B cell (primary cell): Measurements from ENCODE around the gene GABPB1. TPM values are rescaled to one million over a fixed set of nuclear protein-coding genes. Genes with fewer than 3 reads are reported as not detected.
A peak's percentile ranks its signal among the peaks of the same experiment; 100 is the strongest.

ENCODE experiments used
- ATAC-seq: fragments of 200-7000 bp; cut with Tn5 transposase; one replicate; pipeline ENCODE4 v1.10.0; 2021; ENCODE audit warnings: low read depth, mild to moderate bottlenecking, moderate number of reproducible peaks, moderate library complexity
- CTCF ChIA-PET: fragments of 350-600 bp; sonication (Branson Sonifier 250); formaldehyde crosslinking; loops from one replicate; lab custom pipeline; 2021; ENCODE audit warnings: antibody characterized with exemption, inconsistent platforms; lab: Charles Lee
- POLR2A ChIA-PET: fragments of 350-600 bp; sonication (Branson Sonifier 250); formaldehyde crosslinking; loops from one replicate; lab custom pipeline; 2021; ENCODE audit warnings: antibody characterized with exemption; lab: Charles Lee
- DNase-seq: peaks from one replicate; pipeline ENCODE4 v3.0.0; 2013
- H2AFZ ChIP-seq: 2 replicates; pipeline ENCODE4 v1.6.1; 2012; ENCODE audit warnings: mild to moderate bottlenecking, low read depth, low read length; ENCODE audit not compliant: insufficient read depth, poor library complexity, severe bottlenecking
- H3K27ac ChIP-seq, 2 donors: 1 replicate in 1 of 2; 2 replicates in 1 of 2; pipeline ENCODE4 v1.5.1; 2012 to 2013; ENCODE audit warnings: low read length in 2 of 2, mild to moderate bottlenecking in 2 of 2, moderate library complexity in 1 of 2
- H3K27me3 ChIP-seq, 4 experiments: fragments of 200-600 bp in 1 of 4; sonication (generic) in 1 of 4; replicated peaks in 1 of 4; 1 replicate in 2 of 4; 2 replicates in 2 of 4; pipeline versions ENCODE4 v1.6.1 to v1.7.0; 2013 to 2016; ENCODE audit warnings: low read length in 3 of 4, mild to moderate bottlenecking in 2 of 4, mixed read lengths in 1 of 4, moderate library complexity in 1 of 4; ENCODE audit not compliant: insufficient read depth in 4 of 4, control insufficient read depth in 3 of 4; ENCODE audit errors: control extremely low read depth in 1 of 4
- H3K36me3 ChIP-seq, 2 experiments: replicated peaks in 1 of 2; 1 replicate in 1 of 2; 2 replicates in 1 of 2; pipeline versions ENCODE4 v1.6.1 to v1.7.1; 2013; ENCODE audit warnings: low read length in 1 of 2; ENCODE audit not compliant: insufficient read depth in 2 of 2, control insufficient read depth in 1 of 2; ENCODE audit errors: control extremely low read depth in 1 of 2, extremely low read depth in 1 of 2
- H3K4me1 ChIP-seq, 2 donors: fragments of 200-600 bp in 1 of 2; sonication (generic) in 1 of 2; 1 replicate in 1 of 2; 2 replicates in 1 of 2; pipeline versions ENCODE4 v1.5.1 to v1.6.1; 2013 to 2017; ENCODE audit warnings: low read length in 2 of 2; ENCODE audit not compliant: control insufficient read depth in 2 of 2, insufficient read depth in 2 of 2
- H3K4me2 ChIP-seq: replicated peaks from 2 replicates; pipeline ENCODE3; 2012; ENCODE audit warnings: mild to moderate bottlenecking, low read depth, low read length; ENCODE audit not compliant: poor library complexity, severe bottlenecking
- H3K4me3 ChIP-seq, 5 experiments: fragments of 200-600 bp in 1 of 5; sonication (generic) in 1 of 5; 1 replicate in 3 of 5; 2 replicates in 2 of 5; pipeline versions ENCODE4 v1.5.1 to v1.7.0; 2011 to 2016; ENCODE audit warnings: low read length in 4 of 5, mild to moderate bottlenecking in 4 of 5, low read depth in 2 of 5, control low read depth in 1 of 5, moderate library complexity in 1 of 5; ENCODE audit not compliant: insufficient read depth in 1 of 5; ENCODE audit errors: control extremely low read depth in 1 of 5, extremely low read depth in 1 of 5
- H3K79me2 ChIP-seq: fragments of 200-600 bp; sonication (generic); one replicate; pipeline ENCODE4 v1.6.0; 2016; ENCODE audit warnings: low read length; ENCODE audit not compliant: control insufficient read depth, insufficient read depth
- H3K9ac ChIP-seq: fragments of 200-600 bp; sonication (generic); 2 replicates; pipeline ENCODE4 v1.6.1; 2017; ENCODE audit warnings: mild to moderate bottlenecking, low read length, moderate library complexity
- H3K9me3 ChIP-seq, 3 donors: one replicate each; pipeline versions ENCODE4 v1.6.1 to v1.7.1; 2013; ENCODE audit warnings: low read length in 2 of 3; ENCODE audit not compliant: control insufficient read depth in 2 of 3, insufficient read depth in 1 of 3; ENCODE audit errors: control extremely low read depth in 1 of 3
- H4K20me1 ChIP-seq: 2 replicates; pipeline ENCODE4 v1.6.0; 2012; ENCODE audit warnings: mild to moderate bottlenecking, low read length; ENCODE audit not compliant: insufficient read depth, control insufficient read depth, poor library complexity, severe bottlenecking
- H3K27ac Mint-ChIP-seq: one replicate; pipeline ENCODE4 v1.8.0; 2021; ENCODE audit warnings: mixed read lengths
- H3K27me3 Mint-ChIP-seq: one replicate; pipeline ENCODE4 v1.8.0; 2021; ENCODE audit warnings: mixed read lengths
- H3K4me1 Mint-ChIP-seq: one replicate; pipeline ENCODE4 v1.8.0; 2021; ENCODE audit warnings: mixed read lengths
- H3K4me3 Mint-ChIP-seq: one replicate; pipeline ENCODE4 v1.8.0; 2021; ENCODE audit warnings: mixed read lengths
- H3K9me3 Mint-ChIP-seq: one replicate; pipeline ENCODE4 v1.8.0; 2022; ENCODE audit warnings: mixed read lengths; ENCODE audit not compliant: insufficient read depth
- CTCF ChIP-seq: fragments of 200-600 bp; IDR thresholded peaks from one replicate; pipeline ENCODE4 v1.8.0; 2022; ENCODE audit warnings: antibody characterized with exemption, mild to moderate bottlenecking
- EZH2 ChIP-seq: IDR thresholded peaks from 2 replicates; pipeline ENCODE4 v1.6.1; 2012; ENCODE audit warnings: borderline replicate concordance, low read depth, mild to moderate bottlenecking, moderate library complexity, low read length; ENCODE audit not compliant: insufficient read depth, poor library complexity, severe bottlenecking
- WGBS: methylation state at CpG from one replicate; pipeline ENCODE4 v1.1.5; 2013; ENCODE audit warnings: missing lambda C conversion rate; ENCODE audit not compliant: insufficient coverage; 5-methylcytosine and 5-hydroxymethylcytosine counted together
- intact Hi-C: fragments of 100-400 bp; cut with micrococcal nuclease; formaldehyde crosslinking; loops from one replicate; pipeline ENCODE4 v1.10.0; 2022
- polyA plus RNA-seq: library from polyadenylated mRNA; depleted of rRNA; stranded (reverse); fragments of >200 nt; gene quantifications from 2 replicates; pipeline ENCODE4 v1.2.3, GENCODE V29; 2012
- total RNA-seq, 2 donors: library from RNA; stranded (reverse); fragments of 120-200 nt in 1 of 2; gene quantifications; 1 replicate in 1 of 2; 2 replicates in 1 of 2; pipeline versions ENCODE4 v1.2.3 to v1.2.4, GENCODE V29; 2013 to 2022

The GABPB1 gene
- total and polyA plus RNA-seq, 2 donors (not counting 1 experiment from before 2014, with no cell fraction given): 24.1 to 37.1 TPM

GRCh38 chr15:50358845-50359244 lies 3.8 kb upstream of the GABPB1 start:
- no peak overlapping the region for H2AFZ ChIP-seq
- Mint-ChIP-seq H3K27me3 (no peaks in the 10 kb centered on the region), H3K4me3 (no peak overlapping the region), H3K4me1 (peaks cover 39% of the 10 kb centered on the region), H3K9me3 (no peaks in the 10 kb centered on the region), H3K27ac (no peak overlapping the region)
- intact Hi-C loops: loop anchor here (10.0 kb wide), 2 partner anchors 406 to 1314 kb away; partner anchors contain the start of genes SECISBP2L and SPPL2A
- H3K9me3 ChIP-seq: no peaks in the 10 kb centered on the region
- ChIA-PET CTCF (interaction anchor here (0.6 to 1.3 kb wide), 5 partner anchors 10 to 1480 kb away, joined by 3 to 4 read pairs (median 3); no protein-coding TSS in a partner anchor), POLR2A (interaction anchor here (0.6 to 0.7 kb wide), 2 partner anchors 18 to 1365 kb away, joined by 6 to 10 read pairs; no protein-coding TSS in a partner anchor)
- H3K4me1 ChIP-seq: peaks cover 21 to 24% of the 10 kb centered on the region in 2 donors
- DNase-seq: peak; percentile 40
- H3K27me3 ChIP-seq: no peaks in the 10 kb centered on the region
- H3K27ac ChIP-seq: peak overlapping the region in 1 of 2 donors; percentile 56
- TF ChIP-seq EZH2 (no peak), CTCF (peak; percentile 40)
- peak overlapping the region; percentile 16 for H3K4me2 ChIP-seq
- ATAC-seq: no peak
- H3K79me2 ChIP-seq: peaks cover 72% of the 10 kb centered on the region
- no peaks in the 10 kb centered on the region for H4K20me1 ChIP-seq
- no peak overlapping the region for H3K4me3 ChIP-seq
- H3K9ac ChIP-seq: no peak overlapping the region
- peaks cover 0 to 27% of the 10 kb centered on the region in 2 experiments for H3K36me3 ChIP-seq
- no CpG with 5 or more reads among the region's 1 CpG for WGBS

DNA sequence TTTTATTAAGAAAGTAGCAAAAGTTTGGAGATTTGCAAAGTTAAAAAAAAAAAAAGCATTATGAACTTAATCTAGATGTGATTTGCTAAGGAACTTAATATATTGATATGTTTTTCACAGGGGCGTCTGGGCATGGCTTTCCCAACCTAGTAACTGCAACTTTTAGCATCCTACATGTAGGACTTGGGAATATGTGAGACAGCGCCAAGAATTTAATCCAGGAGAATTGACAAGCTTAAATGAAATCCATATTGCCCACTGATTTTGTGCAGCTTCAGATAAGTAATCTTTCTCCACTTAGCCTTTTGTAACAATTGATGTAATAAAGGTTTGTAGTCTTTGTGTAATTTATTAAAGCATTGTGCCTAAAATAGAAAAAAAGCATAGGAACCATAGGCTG lies 982 bp upstream of the GABPB1 start:
- intact Hi-C loops: loop anchor here (1.0 to 10.0 kb wide), 6 partner anchors 68 to 1545 kb away; partner anchors contain the start of genes AP4E1, CEP152, SECISBP2L and SPPL2A

More for the DNA sequence above, 982 bp upstream of the GABPB1 start:
- H3K4me3 Mint-ChIP-seq: peak overlapping the region; percentile 95
- Histone ChIP-seq H3K4me3 (peak overlapping the region; percentile 71 to 91 (median 82)), H3K36me3 (peaks cover 0 to 14% of the 10 kb centered on the region in 2 experiments), H3K9ac (peak overlapping the region; percentile 84), H3K9me3 (no peaks in the 10 kb centered on the region), H3K4me2 (peak overlapping the region; percentile 79), H4K20me1 (no peaks in the 10 kb centered on the region), H3K79me2 (peaks cover 93% of the 10 kb centered on the region), H3K27ac (peak overlapping the region; percentile 98 to 99), H2AFZ (peak overlapping the region; percentile 95), H3K27me3 (no peaks in the 10 kb centered on the region), H3K4me1 (peaks cover 37 to 43% of the 10 kb centered on the region in 2 donors)
- ChIA-PET POLR2A (interaction anchor here (0.9 to 3.8 kb wide), 5 partner anchors 17 to 409 kb away, joined by 4 to 27 read pairs (median 5); partner anchors contain the start of genes SPPL2A and USP8), CTCF (interaction anchor here (0.6 to 1.5 kb wide), 3 partner anchors 62 to 552 kb away, joined by 3 to 5 read pairs (median 3); partner anchors contain the start of gene USP8)
- no peak for DNase-seq
- no peak for ATAC-seq
- H3K27ac Mint-ChIP-seq: peak overlapping the region; percentile 98
- no CpG with 5 or more reads among the region's 2 CpGs for WGBS
- H3K4me1 Mint-ChIP-seq: peaks cover 52% of the 10 kb centered on the region
- H3K27me3 Mint-ChIP-seq: no peaks in the 10 kb centered on the region
- TF ChIP-seq CTCF: no peak
- TF ChIP-seq EZH2: no peak
- no peaks in the 10 kb centered on the region for H3K9me3 Mint-ChIP-seq
